GM18505 (cell line): ENCODE data around the gene ACBD4.

Experiments used
- ATAC-seq: cut with Tn5 transposase; IDR thresholded peaks from one replicate; pipeline ENCODE4 v1.9.1; 2021; ENCODE audit not compliant: unreplicated experiment
- POLR2A ChIP-seq: IDR thresholded peaks from 4 replicates; pipeline ENCODE4 v1.6.1; 2011; ENCODE audit warnings: borderline replicate concordance; ENCODE audit not compliant: insufficient read depth, insufficient read length; ENCODE audit errors: extremely low read depth

Gene ACBD4

DNA sequence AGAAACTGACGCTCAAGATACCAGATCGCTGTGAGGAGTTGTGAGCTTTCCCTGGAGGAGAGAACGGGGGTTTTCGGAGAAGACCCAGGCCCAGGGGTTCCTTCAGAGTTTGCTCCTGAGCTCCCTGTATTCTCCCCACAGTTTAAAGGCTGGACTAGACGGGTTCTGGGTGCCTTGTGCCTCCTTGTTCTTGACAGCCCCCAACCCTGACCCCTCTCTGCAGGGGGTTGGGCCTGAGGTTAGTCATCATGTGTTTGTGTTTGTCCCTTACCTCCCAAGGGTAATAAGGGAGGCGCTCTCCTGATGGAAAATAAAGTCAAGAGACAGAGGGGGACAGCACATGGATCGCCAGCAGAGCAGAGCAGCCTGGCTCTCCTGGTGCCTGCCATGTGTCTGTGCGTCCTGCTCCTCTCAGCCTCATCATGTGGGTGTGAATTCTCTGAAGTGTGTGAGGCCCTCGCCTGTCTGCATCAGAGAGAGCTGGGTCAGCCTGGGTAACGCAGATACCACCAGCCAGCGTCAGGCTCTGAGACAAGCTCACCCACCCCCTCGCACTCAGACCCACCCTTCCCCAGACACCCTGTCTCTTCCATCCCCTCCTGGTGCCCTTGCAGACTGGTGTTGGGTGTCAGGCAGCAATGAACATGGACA is 34.9 kb downstream of the ACBD4 start:
- ATAC-seq = no peak
- no peak for TF ChIP-seq POLR2A

DNA sequence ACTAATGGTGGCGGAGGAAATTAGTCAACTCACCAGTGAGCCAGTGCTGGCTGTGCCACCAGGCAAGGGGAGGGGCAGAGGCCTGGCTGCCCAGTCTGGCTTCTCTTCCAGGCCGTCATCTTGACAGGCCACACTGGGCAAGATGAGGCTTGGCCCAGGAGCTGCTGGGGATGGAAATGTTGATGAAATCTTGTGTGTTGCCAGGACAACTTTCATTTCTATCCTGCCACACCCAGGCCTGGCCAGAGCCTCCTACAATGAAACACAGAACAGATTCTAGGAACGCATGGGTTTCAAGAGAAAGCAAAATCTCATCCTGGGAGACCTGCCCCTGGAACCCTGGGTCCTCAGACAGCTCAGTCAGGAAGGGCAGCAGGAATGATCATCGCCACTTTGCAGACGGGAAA is 35.4 kb downstream of the ACBD4 start:
- ATAC-seq = no peak
- no peak for TF ChIP-seq POLR2A

- TF ChIP-seq POLR2A = no peak
- ATAC-seq = no peak
Measured at GRCh38 chr17:45171338-45172231, 36.1 kb downstream of the ACBD4 start.

- no peak for ATAC-seq
- TF ChIP-seq POLR2A = no peak
Measured at GRCh38 chr17:45172232-45172540, 36.7 kb downstream of the ACBD4 start.

- peak; percentile 50 for ATAC-seq
- no peak for TF ChIP-seq POLR2A
Measured at GRCh38 chr17:45172541-45173286, 37.2 kb downstream of the ACBD4 start.

DNA sequence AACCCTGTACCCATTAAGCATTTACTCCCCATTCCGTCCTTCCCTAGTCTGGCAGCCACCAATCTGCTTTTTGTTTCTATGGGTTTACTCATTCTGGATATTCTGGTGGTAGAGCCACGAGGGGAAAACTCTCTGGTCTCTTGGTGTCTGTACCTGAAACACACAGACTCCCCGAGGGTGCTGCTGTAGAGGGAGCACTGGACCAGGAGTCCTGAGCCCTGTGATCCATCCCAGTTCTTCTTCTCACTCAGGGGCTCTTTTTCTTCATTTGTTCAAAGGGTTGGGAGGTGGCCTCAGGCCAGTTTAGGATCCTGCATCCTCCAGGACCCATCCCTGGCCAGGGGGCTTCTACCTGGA is 40.2 kb downstream of the ACBD4 start:
- no peak for ATAC-seq
- no peak for TF ChIP-seq POLR2A

- TF ChIP-seq POLR2A = no peak
- no peak for ATAC-seq
Measured at GRCh38 chr17:45177563-45177962, 42.1 kb downstream of the ACBD4 start.

DNA sequence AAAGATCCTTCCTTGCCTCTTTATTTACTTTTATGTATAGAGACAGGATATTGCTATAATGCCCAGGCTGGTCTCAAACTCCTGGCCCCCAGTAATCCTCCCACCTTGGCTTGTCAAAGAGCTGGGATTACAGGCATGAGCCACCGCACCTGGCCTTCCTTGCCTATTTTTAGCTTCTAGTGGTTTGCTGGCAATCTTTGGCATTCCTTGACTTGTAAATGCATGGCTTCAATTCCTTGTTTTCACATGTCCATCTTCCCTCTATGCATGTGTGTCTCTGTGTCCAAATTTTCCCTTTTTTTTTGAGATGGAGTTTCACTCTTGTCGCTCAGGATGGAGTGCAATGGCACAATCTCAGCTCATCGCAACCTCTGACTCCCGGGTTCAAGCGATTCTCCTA is 48.7 kb downstream of the ACBD4 start:
- no peak for TF ChIP-seq POLR2A
- no peak for ATAC-seq

- ATAC-seq = no peak
- TF ChIP-seq POLR2A = no peak
Measured at GRCh38 chr17:45186801-45187354, 51.4 kb downstream of the ACBD4 start.

DNA sequence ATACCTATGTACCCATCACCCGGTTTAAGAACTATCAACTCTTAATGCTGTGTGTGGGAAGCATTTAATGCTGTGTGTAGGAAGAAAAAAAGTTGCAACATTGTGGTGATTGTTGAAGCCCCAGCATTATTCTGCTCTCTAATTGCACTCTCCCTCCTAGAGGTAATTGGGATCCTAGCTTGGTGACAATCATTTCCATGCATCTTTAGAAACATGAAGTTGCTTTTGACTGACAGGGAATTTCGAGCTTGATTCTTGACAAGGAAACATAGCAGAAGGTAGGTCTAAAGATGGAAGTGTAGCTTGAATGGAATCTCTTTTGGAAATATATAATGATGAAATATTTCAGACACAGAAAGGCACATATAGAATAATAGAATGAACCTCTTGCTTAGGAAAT is 53.5 kb downstream of the ACBD4 start:
- no peak for ATAC-seq
- no peak for TF ChIP-seq POLR2A

- ATAC-seq = no peak
- no peak for TF ChIP-seq POLR2A
Measured at GRCh38 chr17:45190503-45191255, 55.2 kb downstream of the ACBD4 start.
